H1 (cell line): Measurements from ENCODE around the gene OR5J2. TPM values are rescaled to one million over a fixed set of nuclear protein-coding genes. Genes with fewer than 3 reads are reported as not detected.

Experiments
- CTCF ChIA-PET: fragments of 300-600 bp; sonication (Branson Sonifier 250); formaldehyde crosslinking; loops from one replicate; lab custom pipeline; 2021; ENCODE audit not compliant: partially characterized antibody; lab: Charles Lee
- POLR2A ChIA-PET: fragments of 300-600 bp; sonication (Branson Sonifier 250); formaldehyde crosslinking; loops from one replicate; lab custom pipeline; 2021; ENCODE audit warnings: inconsistent platforms; ENCODE audit not compliant: partially characterized antibody; lab: Charles Lee
- DNase-seq, 2 experiments: peaks; one replicate each; pipeline versions ENCODE4 v3.0.0 to v3.0.0-alpha.2; 2010 to 2022; ENCODE audit warnings: low spot score in 2 of 2, low read depth in 1 of 2, mixed read lengths in 1 of 2
- FAIRE-seq: peaks from 2 replicates; lab custom pipeline; 2011; peaks lifted over from hg19 to GRCh38; lab: Jason Lieb, UNC
- H2AFZ ChIP-seq: 2 replicates; pipeline ENCODE4 v1.8.1; 2012; ENCODE audit warnings: low read length, inconsistent platforms
- H2AK5ac ChIP-seq: 2 replicates; pipeline ENCODE4 v1.6.1; 2013; ENCODE audit warnings: low read depth, low read length
- H2BK120ac ChIP-seq: replicated peaks from 2 replicates; pipeline ENCODE3; 2013; ENCODE audit warnings: low read depth, low read length, inconsistent platforms
- H2BK12ac ChIP-seq: 2 replicates; pipeline ENCODE4 v1.6.1; 2013; ENCODE audit warnings: low read depth, low read length
- H2BK15ac ChIP-seq: 2 replicates; pipeline ENCODE4 v1.6.1; 2013; ENCODE audit warnings: low read length
- H2BK20ac ChIP-seq: 2 replicates; pipeline ENCODE4 v1.6.1; 2013; ENCODE audit warnings: low read length
- H2BK5ac ChIP-seq: 2 replicates; pipeline ENCODE4 v1.6.1; 2013; ENCODE audit warnings: low read depth, low read length
- H3K14ac ChIP-seq: 2 replicates; pipeline ENCODE4 v1.6.1; 2013; ENCODE audit warnings: inconsistent platforms; ENCODE audit not compliant: insufficient read length
- H3K18ac ChIP-seq: 2 replicates; pipeline ENCODE4 v1.6.1; 2013; ENCODE audit warnings: low read length; ENCODE audit errors: extremely low read depth
- H3K23ac ChIP-seq: 2 replicates; pipeline ENCODE4 v1.6.1; 2013; ENCODE audit warnings: inconsistent platforms; ENCODE audit not compliant: insufficient read length
- H3K23me2 ChIP-seq: 2 replicates; pipeline ENCODE4 v1.6.1; 2013; ENCODE audit warnings: low read depth, low read length
- H3K27ac ChIP-seq: 2 replicates; pipeline ENCODE4 v1.6.1; 2011; ENCODE audit warnings: low read depth, low read length, inconsistent platforms
- H3K27me3 ChIP-seq, 4 experiments: replicated peaks in 1 of 4; 1 replicate in 1 of 4; 2 replicates in 3 of 4; pipeline versions ENCODE4 v1.6.1 to v1.8.1; 2011 to 2013; ENCODE audit warnings: low read length in 3 of 4, mild to moderate bottlenecking in 3 of 4, inconsistent platforms in 2 of 4, mixed read lengths in 2 of 4, moderate library complexity in 1 of 4; ENCODE audit not compliant: control insufficient read depth in 3 of 4, insufficient read depth in 3 of 4; ENCODE audit errors: extremely low read depth in 1 of 4
- H3K36me3 ChIP-seq, 4 experiments: 2 replicates each; pipeline versions ENCODE4 v1.6.1 to v1.8.1; 2011 to 2013; ENCODE audit warnings: mild to moderate bottlenecking in 4 of 4, low read length in 3 of 4, moderate library complexity in 2 of 4, control low read depth in 1 of 4, inconsistent platforms in 1 of 4; ENCODE audit not compliant: insufficient read depth in 4 of 4, control insufficient read depth in 2 of 4
- H3K4ac ChIP-seq: replicated peaks from 2 replicates; pipeline ENCODE3; 2013; ENCODE audit warnings: low read length, low read depth, mixed read lengths, inconsistent platforms; ENCODE audit not compliant: insufficient read length
- H3K4me1 ChIP-seq, 4 experiments: replicated peaks in 1 of 4; 1 replicate in 1 of 4; 2 replicates in 3 of 4; pipeline versions ENCODE4 v1.6.1 to v1.8.1; 2011 to 2013; ENCODE audit warnings: low read length in 3 of 4, inconsistent platforms in 2 of 4, mixed read lengths in 1 of 4; ENCODE audit not compliant: insufficient read depth in 4 of 4, control insufficient read depth in 3 of 4
- H3K4me2 ChIP-seq, 2 experiments: 2 replicates each; pipeline versions ENCODE4 v1.6.1 to v1.8.1; 2011 to 2013; ENCODE audit warnings: low read depth in 2 of 2, low read length in 2 of 2, control low read depth in 1 of 2, inconsistent platforms in 1 of 2, mild to moderate bottlenecking in 1 of 2; ENCODE audit not compliant: insufficient read depth in 1 of 2
- H3K4me3 ChIP-seq, 4 experiments: fragments of 200-600, 300-600 bp in 1 of 4; sonication (generic), shearing (Covaris generic), sonication (Bioruptor Twin) in 1 of 4; 2 replicates each; pipeline versions ENCODE4 v1.5.1 to v1.8.1; 2011 to 2016; ENCODE audit warnings: low read length in 4 of 4, low read depth in 3 of 4, control low read depth in 2 of 4, inconsistent platforms in 2 of 4, mild to moderate bottlenecking in 2 of 4, mixed read lengths in 1 of 4, moderate library complexity in 1 of 4; ENCODE audit not compliant: insufficient read depth in 2 of 4; ENCODE audit errors: extremely low read depth in 1 of 4
- H3K56ac ChIP-seq: replicated peaks from 2 replicates; pipeline ENCODE3; 2013; ENCODE audit warnings: low read depth, mild to moderate bottlenecking, mixed read lengths, low read length, inconsistent platforms; ENCODE audit not compliant: insufficient read length
- H3K79me1 ChIP-seq: 2 replicates; pipeline ENCODE4 v1.6.1; 2013; ENCODE audit warnings: low read depth, low read length, control low read depth
- H3K79me2 ChIP-seq, 2 experiments: 2 replicates each; pipeline versions ENCODE4 v1.6.1 to v1.8.1; 2012 to 2013; ENCODE audit warnings: low read length in 2 of 2, mild to moderate bottlenecking in 2 of 2, inconsistent platforms in 1 of 2; ENCODE audit not compliant: insufficient read depth in 2 of 2, control insufficient read depth in 1 of 2
- H3K9ac ChIP-seq, 4 experiments: replicated peaks in 1 of 4; 1 replicate in 1 of 4; 2 replicates in 3 of 4; pipeline versions ENCODE4 v1.6.1 to v1.8.1; 2011 to 2013; ENCODE audit warnings: low read depth in 3 of 4, low read length in 3 of 4, control low read depth in 2 of 4, mild to moderate bottlenecking in 2 of 4, moderate library complexity in 2 of 4, inconsistent platforms in 1 of 4; ENCODE audit errors: extremely low read depth in 1 of 4
- H3K9me3 ChIP-seq, 2 experiments: 2 replicates each; pipeline versions ENCODE4 v1.6.1 to v1.8.1; 2012 to 2013; ENCODE audit warnings: mild to moderate bottlenecking in 2 of 2, moderate library complexity in 2 of 2, control low read depth in 1 of 2, inconsistent platforms in 1 of 2, low read depth in 1 of 2, low read length in 1 of 2, mixed read lengths in 1 of 2; ENCODE audit not compliant: insufficient read depth in 2 of 2
- H4K20me1 ChIP-seq, 2 experiments: replicated peaks in 1 of 2; 2 replicates each; pipeline versions ENCODE3 to v1.8.1; 2011 to 2013; ENCODE audit warnings: inconsistent platforms in 2 of 2, low read length in 2 of 2, mild to moderate bottlenecking in 1 of 2; ENCODE audit not compliant: insufficient read depth in 2 of 2, control insufficient read depth in 1 of 2
- H4K5ac ChIP-seq: 2 replicates; pipeline ENCODE4 v1.6.1; 2013; ENCODE audit warnings: low read length, low read depth, mixed read lengths, inconsistent platforms; ENCODE audit not compliant: insufficient read length
- H4K8ac ChIP-seq: 2 replicates; pipeline ENCODE4 v1.8.0; 2013; ENCODE audit warnings: mild to moderate bottlenecking, moderate library complexity, low read length, inconsistent platforms; ENCODE audit not compliant: insufficient read depth; ENCODE audit errors: extremely low read depth
- H4K91ac ChIP-seq: replicated peaks from 2 replicates; pipeline ENCODE3; 2013; ENCODE audit warnings: low read length, mixed read lengths, inconsistent platforms; ENCODE audit not compliant: insufficient read length
- CREB1 ChIP-seq: IDR thresholded peaks from 2 replicates; pipeline ENCODE4 v1.6.1; 2012; ENCODE audit warnings: inconsistent platforms
- GTF2F1 ChIP-seq: IDR thresholded peaks from 2 replicates; pipeline ENCODE4 v1.6.1; 2012; ENCODE audit warnings: low read depth, low read length, improper control_type of control experiment, borderline replicate concordance
- JUN ChIP-seq: IDR thresholded peaks from 2 replicates; pipeline ENCODE4 v1.6.1; 2011; ENCODE audit warnings: low read depth, mild to moderate bottlenecking, improper control_type of control experiment, low read length
- NANOG ChIP-seq: IDR thresholded peaks from 2 replicates; pipeline ENCODE4 v1.6.1; 2011; ENCODE audit warnings: low read length, low read depth, mild to moderate bottlenecking, inconsistent platforms; ENCODE audit not compliant: insufficient read depth, poor library complexity, severe bottlenecking
- POU5F1 ChIP-seq: IDR thresholded peaks from 2 replicates; pipeline ENCODE4 v1.6.1; 2011; ENCODE audit warnings: low read depth, mild to moderate bottlenecking, low read length, moderate library complexity
- SP1 ChIP-seq: IDR thresholded peaks from 2 replicates; pipeline ENCODE4 v1.6.1; 2011; ENCODE audit warnings: low read depth, low read length
- SP2 ChIP-seq: IDR thresholded peaks from 2 replicates; pipeline ENCODE4 v1.6.1; 2012; ENCODE audit warnings: mild to moderate bottlenecking, low read length, inconsistent platforms
- TAF1 ChIP-seq: IDR thresholded peaks from 2 replicates; pipeline ENCODE4 v1.6.1; 2011; ENCODE audit warnings: mild to moderate bottlenecking, low read depth, low read length
- WGBS, 2 experiments: shearing (Covaris generic) in 1 of 2; methylation state at CpG; one replicate each; pipeline versions ENCODE4 v1.1.6 to v1.1.7; 2013 to 2015; ENCODE audit warnings: low lambda C conversion rate in 2 of 2, mixed read lengths in 2 of 2, inconsistent platforms in 1 of 2, low coverage in 1 of 2, missing lambda C conversion rate in 1 of 2; ENCODE audit not compliant: insufficient replicate concordance in 2 of 2, insufficient coverage in 1 of 2, insufficient read length in 1 of 2; ENCODE audit errors: extremely low coverage in 1 of 2, missing lambda C conversion rate in 1 of 2; 5-methylcytosine and 5-hydroxymethylcytosine counted together
- polyA plus RNA-seq, 7 experiments: library from polyadenylated mRNA; depleted of rRNA in 3 of 7; stranded (reverse) in 5 of 7; unstranded in 2 of 7; fragments of >200 nt in 5 of 7; fragments of 200-250 nt in 2 of 7; gene quantifications; 1 replicate in 5 of 7; 2 replicates in 1 of 7; 4 replicates in 1 of 7; pipeline versions ENCODE4 v1.2.1 to v1.2.3, GENCODE V29; 2011 to 2013; ENCODE audit warnings: missing spikeins in 2 of 7, mixed read lengths in 2 of 7
- total RNA-seq: library from RNA; stranded (reverse); fragmentation: NEBNext Ultra II Directional; extraction: Animal tissue kit (Norgen Biotek cat#: 25700); gene quantifications from 2 replicates; pipeline ENCODE4 v1.2.1, GENCODE V29; 2021
- TF ChIP-seq, protein P1 (sequence below): IDR thresholded peaks from 2 replicates; pipeline ENCODE4 v1.6.1; 2012; ENCODE audit warnings: low read length, inconsistent platforms

OR5J2 gene
- total and polyA plus RNA-seq, 2 of the 8 experiments (the other 6 are each of a cell fraction or from before 2014, with no cell fraction given) = not detected

DNA sequence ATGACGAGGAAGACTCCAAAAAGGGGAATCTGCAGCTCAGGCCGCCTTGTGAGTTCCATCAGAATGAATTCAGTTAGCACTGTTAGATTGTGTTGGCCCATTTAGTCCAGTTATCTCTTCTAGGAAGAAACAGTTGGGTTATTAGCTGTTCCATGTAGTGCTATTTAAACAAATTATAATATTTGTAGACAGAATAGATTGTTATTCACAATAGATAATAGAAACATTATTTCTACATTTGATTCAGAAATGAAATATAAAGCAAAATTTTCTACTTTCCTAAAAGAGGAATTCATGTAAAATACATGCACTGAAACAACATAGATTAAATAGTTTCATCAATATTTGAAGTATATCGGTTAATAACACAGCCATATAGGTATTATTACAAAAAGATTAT, 16.2 kb upstream of the OR5J2 start, which contains the start of gene OR8K5:
Gene OR8K5 (minus strand): TSS at position 101 of the 400 bp plus-strand sequence. CDS start 0 bp downstream, at position 101.
- Histone ChIP-seq H3K36me3 (no peaks in the 10 kb centered on the region; a peak in 1 of 8 replicates), H3K9me3 (peaks cover 0 to 7% of the 10 kb centered on the region in 2 experiments; a peak in 1 of 4 replicates), H3K4me2 (no peak within 1 kb of the TSS), H3K27ac (no peak within 1 kb of the TSS), H4K91ac (no peak within 1 kb of the TSS), H4K5ac (no peak within 1 kb of the TSS), H2BK120ac (no peak within 1 kb of the TSS), H4K8ac (no peak within 1 kb of the TSS), H2AK5ac (no peak within 1 kb of the TSS), H3K4ac (no peak within 1 kb of the TSS), H2BK12ac (no peak within 1 kb of the TSS), H2BK5ac (no peak within 1 kb of the TSS), H4K20me1 (no peaks in the 10 kb centered on the region), H2BK20ac (no peak within 1 kb of the TSS), H3K18ac (no peak within 1 kb of the TSS), H3K4me3 (no peak within 1 kb of the TSS), H3K79me2 (no peaks in the 10 kb centered on the region), H3K14ac (no peak within 1 kb of the TSS), H2BK15ac (no peak within 1 kb of the TSS), H3K9ac (no peak within 1 kb of the TSS), H3K56ac (no peak within 1 kb of the TSS), H3K79me1 (no peaks in the 10 kb centered on the region), H3K23ac (no peak within 1 kb of the TSS), H3K27me3 (no peaks in the 10 kb centered on the region), H2AFZ (no peak within 1 kb of the TSS), H3K4me1 (no peaks in the 10 kb centered on the region), H3K23me2 (no peaks in the 10 kb centered on the region)
- CTCF ChIA-PET = no interaction called here
- POLR2A ChIA-PET = no interaction called here
- 90% methylated on average over 3 of the region's 3 CpGs; no CpG with 5 or more reads in 1 of the 2 experiments for WGBS, 2 experiments
- no peak for DNase-seq
- TF ChIP-seq CREB1 (no peak), JUN (no peak), POU5F1 (no peak), GTF2F1 (no peak), NANOG (no peak), SP1 (no peak), SP2 (no peak), TAF1 (no peak)
- TF ChIP-seq, protein P1, sequence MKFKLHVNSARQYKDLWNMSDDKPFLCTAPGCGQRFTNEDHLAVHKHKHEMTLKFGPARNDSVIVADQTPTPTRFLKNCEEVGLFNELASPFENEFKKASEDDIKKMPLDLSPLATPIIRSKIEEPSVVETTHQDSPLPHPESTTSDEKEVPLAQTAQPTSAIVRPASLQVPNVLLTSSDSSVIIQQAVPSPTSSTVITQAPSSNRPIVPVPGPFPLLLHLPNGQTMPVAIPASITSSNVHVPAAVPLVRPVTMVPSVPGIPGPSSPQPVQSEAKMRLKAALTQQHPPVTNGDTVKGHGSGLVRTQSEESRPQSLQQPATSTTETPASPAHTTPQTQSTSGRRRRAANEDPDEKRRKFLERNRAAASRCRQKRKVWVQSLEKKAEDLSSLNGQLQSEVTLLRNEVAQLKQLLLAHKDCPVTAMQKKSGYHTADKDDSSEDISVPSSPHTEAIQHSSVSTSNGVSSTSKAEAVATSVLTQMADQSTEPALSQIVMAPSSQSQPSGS = no peak
- no peak for FAIRE-seq
